Heart right ventricle (tissue), 16 donors: ENCODE data around the gene HOXA6. TPM values are rescaled to one million over a fixed set of nuclear protein-coding genes. Genes with fewer than 3 reads are reported as not detected.

Experiments
- ATAC-seq, 8 donors: fragments of 200-7000 bp; cut with Tn5 transposase; one replicate each; pipeline ENCODE4 v1.9.1; 2020; ENCODE audit warnings: mild to moderate bottlenecking in 8 of 8, moderate library complexity in 8 of 8, moderate number of reproducible peaks in 1 of 8
- DNase-seq, 2 donors: peaks; one replicate each; pipeline ENCODE4 v3.0.0-alpha.2; 2020
- H3K27ac ChIP-seq, 10 donors: fragments of 200-600 bp; sonication (generic) in 2 of 10; one replicate each; pipeline versions ENCODE4 v1.5.0 to v1.8.0; 2020 to 2022; ENCODE audit warnings: mild to moderate bottlenecking in 3 of 10
- H3K27me3 ChIP-seq, 7 donors: fragments of 200-600 bp; one replicate each; pipeline ENCODE4 v1.8.0; 2021 to 2022; ENCODE audit warnings: mild to moderate bottlenecking in 2 of 7
- H3K36me3 ChIP-seq, 9 donors: fragments of 200-600 bp; sonication (generic) in 1 of 9; one replicate each; pipeline versions ENCODE4 v1.5.0 to v1.8.0; 2020 to 2022; ENCODE audit warnings: mild to moderate bottlenecking in 2 of 9
- H3K4me1 ChIP-seq, 9 donors: fragments of 200-600 bp; sonication (generic) in 1 of 9; one replicate each; pipeline versions ENCODE4 v1.5.0 to v1.8.0; 2020 to 2022; ENCODE audit warnings: mild to moderate bottlenecking in 4 of 9
- H3K4me3 ChIP-seq, 10 donors: fragments of 200-600 bp; sonication (generic) in 2 of 10; one replicate each; pipeline versions ENCODE4 v1.5.0 to v1.8.0; 2020 to 2022; ENCODE audit warnings: mild to moderate bottlenecking in 7 of 10, moderate library complexity in 2 of 10
- H3K9me3 ChIP-seq, 11 donors: fragments of 200-600 bp in 10 of 11; sonication (generic) in 2 of 11; one replicate each; pipeline versions ENCODE4 v1.5.0 to v1.8.0; 2013 to 2022; ENCODE audit warnings: mild to moderate bottlenecking in 2 of 11, control low read depth in 1 of 11, moderate library complexity in 1 of 11
- CTCF ChIP-seq, 9 donors: fragments of 200-600 bp; sonication (generic) in 2 of 9; IDR thresholded peaks; one replicate each; pipeline versions ENCODE4 v1.5.0 to v1.8.0; 2021 to 2022; ENCODE audit warnings: antibody characterized with exemption in 9 of 9, mild to moderate bottlenecking in 5 of 9, moderate library complexity in 1 of 9
- WGBS, 2 donors: extraction: QIAGEN DNeasy Blood & Tissue Kit; methylation state at CpG; one replicate each; pipeline ENCODE4 v1.1.7; 2013; ENCODE audit warnings: inconsistent platforms in 1 of 2; 5-methylcytosine and 5-hydroxymethylcytosine counted together
- intact Hi-C, 10 donors: fragments of 100-400 bp; cut with DNase I; formaldehyde crosslinking; loops; one replicate each; pipeline versions ENCODE4 v1.11.1 to v1.14.2; 2022
- polyA plus RNA-seq, 2 donors: library from polyadenylated mRNA; stranded (reverse); fragments of 200-250 nt; gene quantifications; one replicate each; pipeline ENCODE4 v1.2.3, GENCODE V29; 2013
- total RNA-seq, 10 donors: library from RNA; stranded (reverse); fragmentation: NEBNext Ultra II Directional in 3 of 10; extraction: Animal tissue kit (Norgen Biotek cat#: 25700) in 3 of 10; gene quantifications; one replicate each; pipeline versions ENCODE4 v1.2.1 to v1.2.4, GENCODE V29; 2021 to 2023
- donor health status: Arrhythmogenic right ventricular cardiomyopathy.
- donor health status: ischemic (EF 13 %, LVEDD 7.1; RV severe dilation, severe dysfunction).
- donor health status: healthy with polysubstance abuse.
- donor health status: DM: no; HTN: yes; CAD: no.
- donor health status: DM: no; HTN: no; CAD: no.
- donor health status: ischemic (EF 25% LVEDD 6.9; RV normal size, moderate dysfunction).
- donor health status: ischemic (EF 25% LVEDD 5.7; RV mildly dilated, moderate dysfunction).
- donor health status: healthy.
- donor health status: DM: yes; HTN: yes; CAD: no.
- donor health status: Ischemic cardiomyopathy.
- donor health status: ischemic (EF 35%, LVEDD 5.7; RV mildly dilated, moderate dysfunction).
- donor health status: nonischemic (EF 11% LVEDD 7.7; RV severe dilation, severe dysfunction).
- donor health status: DM: yes; HTN: yes; CAD: no.
- donor health status: PGD.
- donor health status: ischemic (EF 29% LVEDD 5.4; RV normal size, mild dysfunction).
- donor health status: nonischemic (EF 23%, LVEDD 6.1; RV moderate dilation, normal function).

The HOXA6 gene
- total and polyA plus RNA-seq, 12 donors = not detected

- no peaks in the 10 kb centered on the region for H3K9me3 ChIP-seq
- 13 to 20% methylated on average over 53 to 66 of the region's 66 CpGs for WGBS, 2 donors
- H3K4me3 ChIP-seq = no peak overlapping the region
- ATAC-seq = no peak
- peak overlapping the region in 2 of 10 donors; percentile 31 to 44 for H3K27ac ChIP-seq
- H3K27me3 ChIP-seq = peaks cover 24 to 99% (median 98%) of the 10 kb centered on the region in 7 donors
- no peak for TF ChIP-seq CTCF (IDR thresholded peaks at IDR 0.05)
- H3K4me1 ChIP-seq = peaks cover 0 to 43% (median 7%) of the 10 kb centered on the region in 9 donors
- intact Hi-C loops = no loop called here
- no peak for DNase-seq
- no peaks in the 10 kb centered on the region for H3K36me3 ChIP-seq
These were observed 37.2 kb downstream of the HOXA6 start for GRCh38 chr7:27110186-27111031.

- Histone ChIP-seq H3K9me3 (no peaks in the 10 kb centered on the region), H3K27ac (peak overlapping the region in 1 of 10 donors; percentile 84), H3K4me3 (no peak overlapping the region), H3K27me3 (peaks cover 26 to 99% (median 99%) of the 10 kb centered on the region in 7 donors), H3K36me3 (no peaks in the 10 kb centered on the region), H3K4me1 (peaks cover 0 to 39% (median 5%) of the 10 kb centered on the region in 9 donors)
- TF ChIP-seq CTCF (IDR thresholded peaks at IDR 0.05) = no peak
- no peak for DNase-seq
- intact Hi-C loops = no loop called here
- WGBS, 2 donors = 70 to 72% methylated on average over 4 of the region's 4 CpGs
- ATAC-seq = no peak
These were observed 37.9 kb downstream of the HOXA6 start for GRCh38 chr7:27109466-27110185.

GRCh38 chr7:27108390-27109127 is 39.0 kb downstream of the HOXA6 start:
- peaks cover 0 to 39% (median 5%) of the 10 kb centered on the region in 9 donors for H3K4me1 ChIP-seq

More at GRCh38 chr7:27108390-27109127, 39.0 kb downstream of the HOXA6 start:
- intact Hi-C loops = no loop called here
- Histone ChIP-seq H3K4me3 (peak overlapping the region in 2 of 10 donors; percentile 21 to 45), H3K27ac (peak overlapping the region in 6 of 10 donors; percentile 19 to 86 (median 54)), H3K27me3 (peaks cover 29 to 100% (median 100%) of the 10 kb centered on the region in 7 donors), H3K36me3 (no peaks in the 10 kb centered on the region), H3K9me3 (no peaks in the 10 kb centered on the region)
- TF ChIP-seq CTCF (IDR thresholded peaks at IDR 0.05) = no peak
- WGBS, 2 donors = 11 to 12% methylated on average over 41 of the region's 41 CpGs
- no peak for DNase-seq
- peak in 5 of 8 donors; percentile 22 to 73 (median 57) for ATAC-seq
